HG03064 (cell line): ENCODE measurements around the gene HAGH.
A peak's percentile ranks its signal among the peaks of the same experiment; 100 is the strongest.

Source experiments
- ATAC-seq: cut with Tn5 transposase; IDR thresholded peaks from one replicate; pipeline ENCODE4 v1.9.1; 2021; ENCODE audit warnings: low read depth; ENCODE audit not compliant: unreplicated experiment

Gene HAGH

DNA sequence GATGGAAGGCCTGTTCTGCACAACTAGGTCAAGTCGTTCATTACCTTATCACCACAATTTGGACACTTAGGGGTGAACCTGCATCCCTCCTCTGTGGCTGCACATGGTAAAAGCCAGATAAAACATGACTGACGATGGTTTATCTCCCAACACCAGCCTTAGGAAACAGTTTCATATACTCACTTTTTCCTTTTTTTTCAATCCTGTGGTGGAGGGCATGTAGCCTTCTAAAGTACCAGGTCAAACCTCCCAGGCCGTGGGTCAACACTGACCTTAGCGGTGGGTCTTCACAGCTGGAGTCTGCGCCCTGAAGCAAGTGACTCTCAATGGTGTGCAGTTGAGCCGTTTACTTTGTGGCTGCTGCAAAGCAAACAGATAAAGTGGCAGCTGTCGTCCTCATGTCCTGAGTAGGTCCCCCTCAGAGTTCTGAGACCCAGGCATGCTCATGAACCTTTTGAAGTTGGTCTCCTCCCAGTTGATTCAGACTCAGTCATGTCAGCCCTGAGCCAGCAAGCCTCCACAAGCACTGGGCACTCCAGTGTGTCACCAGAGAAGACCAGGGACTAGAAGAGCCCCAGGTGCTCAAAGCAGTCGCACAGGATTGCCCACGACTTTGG is 6.3 kb upstream of the HAGH start:
- ATAC-seq, result no peak

DNA sequence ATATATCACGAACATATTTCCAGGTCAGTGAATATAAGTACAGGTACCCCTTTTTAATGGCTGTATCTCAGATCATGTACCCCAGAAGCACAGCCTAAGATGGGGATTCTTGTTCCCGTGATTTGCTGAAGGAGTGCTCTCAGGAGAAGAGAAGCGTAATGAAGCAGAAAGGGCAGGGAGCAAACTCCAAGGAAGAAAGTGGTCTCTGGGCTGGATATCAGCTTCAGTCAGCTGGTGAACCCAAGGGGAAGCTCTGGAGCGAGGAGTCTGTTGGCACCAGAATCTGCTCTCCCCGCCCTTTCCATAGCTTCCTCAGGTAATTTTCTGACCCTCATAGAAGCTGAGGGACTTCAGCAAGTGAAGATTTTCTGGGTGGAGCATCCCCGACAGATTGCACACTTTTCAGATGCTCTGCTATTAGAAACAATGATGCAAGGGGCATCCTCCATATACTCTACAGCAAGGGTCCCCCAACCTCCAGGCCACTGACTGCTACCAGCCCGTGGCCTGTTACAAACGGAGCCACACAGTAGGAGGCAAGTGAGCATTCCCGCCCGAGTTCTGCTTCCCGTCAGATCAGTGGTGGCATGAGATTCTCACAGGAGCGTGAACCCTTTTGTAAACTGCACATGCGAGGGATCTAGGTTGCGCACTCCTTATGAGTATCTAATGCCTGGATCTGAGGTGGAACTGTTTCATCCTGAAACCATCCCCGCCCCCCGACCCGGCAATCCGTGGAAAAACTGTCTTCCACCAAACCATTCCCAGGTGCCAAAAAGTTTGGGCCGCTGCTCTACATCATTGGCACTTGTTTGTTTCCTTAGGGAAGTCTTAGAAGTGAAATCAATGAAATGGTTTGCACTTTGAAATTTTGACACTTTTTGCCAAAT is 4.8 kb upstream of the HAGH start:
- ATAC-seq, result no peak

DNA sequence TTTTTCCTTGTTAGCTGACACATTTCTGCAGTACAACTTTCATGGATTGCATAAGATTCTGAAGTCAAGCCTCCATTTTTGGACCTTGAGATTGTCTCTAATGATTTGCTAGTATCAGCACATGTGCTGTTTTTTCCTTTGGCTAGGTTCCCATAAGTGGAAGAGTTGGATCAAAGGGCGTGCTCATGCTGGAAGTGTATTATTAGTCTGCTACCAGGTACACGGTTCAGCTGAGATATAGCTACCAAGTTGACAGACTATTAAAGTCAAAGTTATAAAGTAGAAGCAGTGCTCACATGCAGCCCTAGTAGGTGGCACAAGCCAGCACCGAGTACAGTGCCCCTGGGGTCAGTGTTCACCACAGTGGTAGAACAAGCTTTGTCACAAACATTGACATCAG is 3.6 kb upstream of the HAGH start:
- ATAC-seq, result no peak

DNA sequence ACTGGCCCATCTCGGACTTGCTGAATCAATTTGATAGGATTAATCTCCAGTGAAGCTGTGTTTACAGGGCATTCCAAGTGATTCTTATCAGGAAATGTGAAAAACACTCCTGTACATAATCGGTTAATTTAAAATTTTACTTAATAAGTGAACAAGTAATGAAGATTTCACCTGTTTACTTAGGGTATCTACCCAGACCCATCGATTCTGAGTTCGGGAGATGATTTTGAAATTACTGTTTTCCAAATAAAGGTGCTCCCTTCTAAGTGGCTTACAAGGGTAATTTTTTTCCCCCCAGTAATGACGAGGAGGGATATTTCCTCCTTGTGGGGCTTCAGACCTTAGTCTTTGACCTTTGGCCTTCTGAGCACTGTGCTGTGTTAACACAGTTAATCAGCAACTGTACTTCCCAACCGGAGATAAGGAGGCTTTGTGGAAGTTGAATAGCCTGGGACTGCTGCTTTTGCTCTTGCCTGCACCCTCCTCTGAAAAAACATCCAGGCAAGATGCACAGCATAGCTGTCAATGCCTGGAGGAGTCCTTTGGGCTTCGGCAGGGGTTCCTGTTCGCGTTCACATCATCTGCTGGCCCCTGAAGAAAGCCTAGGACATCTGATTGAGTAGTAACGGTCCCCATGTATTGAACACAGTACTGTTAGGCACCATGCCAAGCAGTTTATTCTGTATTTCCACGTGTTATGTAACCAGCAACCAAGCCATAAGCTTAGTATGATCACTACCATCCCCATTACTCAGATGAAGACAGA is 2.2 kb upstream of the HAGH start:
- ATAC-seq, result no peak

DNA sequence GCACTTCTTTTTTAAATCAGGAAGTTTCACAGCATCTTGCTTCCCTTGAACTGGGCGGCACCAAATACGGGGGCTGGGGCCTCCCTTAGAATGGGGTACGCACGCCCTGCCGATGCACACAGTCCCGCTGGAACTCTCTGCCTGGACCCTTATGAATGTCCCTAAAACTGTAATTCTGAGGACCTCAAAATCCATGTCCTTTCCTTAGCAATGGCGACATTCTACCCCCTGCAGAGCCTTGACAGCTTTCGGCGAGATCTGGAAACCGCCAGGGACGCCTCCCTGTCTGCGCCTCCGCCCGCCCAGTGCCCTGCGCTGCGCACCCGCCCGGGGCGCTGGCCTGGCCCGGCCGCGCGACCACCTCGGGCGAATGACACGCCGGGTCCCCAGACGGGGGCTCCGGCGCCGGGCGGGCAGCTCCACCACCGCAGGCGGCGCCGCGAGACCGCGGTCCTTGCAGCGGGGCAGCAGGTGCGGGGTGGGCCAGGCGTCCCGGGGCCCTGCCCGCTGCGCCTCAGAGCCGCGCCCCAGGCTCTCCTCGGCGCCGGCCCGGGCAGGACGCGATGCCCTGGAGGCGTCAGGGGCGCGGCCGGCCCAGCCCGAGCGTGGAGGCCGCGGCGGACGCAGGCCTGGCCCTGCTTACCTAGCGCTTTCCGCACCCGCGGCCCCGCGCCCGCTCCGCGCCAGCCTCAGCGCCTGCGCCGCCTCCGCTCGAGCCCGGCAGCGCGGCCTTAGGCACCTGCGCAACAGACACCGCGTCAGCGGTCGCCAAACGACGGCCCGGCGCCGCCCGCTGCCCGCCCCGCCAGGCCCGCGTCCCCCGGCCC is 548 bp downstream of the HAGH start:
- peak; percentile 43 for ATAC-seq

DNA sequence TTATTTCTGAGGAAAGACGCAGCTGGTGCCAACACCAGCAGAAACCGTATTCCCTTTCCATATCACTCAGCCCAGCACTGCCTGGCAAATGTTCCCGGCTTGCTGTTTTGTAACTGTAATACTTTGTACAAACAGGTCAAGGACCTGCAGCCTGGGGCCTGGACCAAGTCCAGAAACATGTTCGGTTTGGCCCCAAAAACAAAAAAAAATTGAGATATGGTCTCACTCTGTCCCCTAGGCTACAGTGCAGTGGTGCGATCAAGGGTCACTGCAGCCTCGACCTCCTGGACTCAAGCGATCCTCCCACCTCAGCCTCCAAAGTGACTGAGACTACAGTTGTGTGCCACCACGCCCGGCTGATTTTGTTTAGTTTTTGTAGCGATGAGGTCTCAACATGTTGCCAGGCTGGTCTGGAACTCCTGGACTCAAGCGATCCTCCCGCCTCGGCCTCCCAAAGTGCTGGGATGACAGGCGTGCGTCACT is 1.2 kb downstream of the HAGH start:
- ATAC-seq, result no peak

DNA sequence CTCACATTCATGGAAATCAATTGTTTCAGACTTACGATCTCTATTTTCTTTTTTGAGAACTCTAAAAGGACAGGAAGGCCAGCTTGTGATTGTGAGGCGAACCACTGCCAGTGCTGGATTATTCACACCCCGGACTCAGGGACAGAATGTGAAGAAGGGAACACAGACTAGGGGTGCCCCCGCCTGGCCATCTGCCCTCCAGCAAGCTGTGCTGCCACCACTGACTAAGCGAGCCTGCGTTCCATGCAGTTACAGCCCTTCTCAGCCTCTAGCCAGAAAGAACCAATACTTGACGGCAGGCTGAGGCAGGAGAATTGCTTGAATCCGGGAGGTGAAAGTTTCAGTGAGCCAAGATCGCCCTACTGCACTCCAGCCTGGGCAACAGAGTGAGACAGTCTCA is 2.8 kb downstream of the HAGH start:
- ATAC-seq, result no peak

DNA sequence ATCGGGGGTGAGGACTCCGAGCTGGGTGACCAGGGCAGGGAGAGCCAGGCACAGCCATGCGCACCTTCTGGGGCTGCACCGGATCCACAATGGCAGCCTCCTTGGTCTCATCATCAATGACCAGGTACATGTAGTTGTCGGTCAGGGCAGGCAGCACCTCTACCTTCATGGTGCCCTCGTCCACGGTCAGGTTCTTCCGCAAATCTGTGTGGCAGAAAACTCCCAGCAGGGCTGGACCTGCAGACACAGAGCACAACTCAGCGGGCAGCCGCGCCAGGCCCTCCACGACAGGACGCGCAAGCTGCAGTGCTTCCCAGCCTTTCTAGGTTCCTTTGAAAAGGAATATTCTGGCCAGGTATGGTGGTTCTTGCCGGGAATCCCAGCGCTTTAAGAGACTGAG is 3.8 kb downstream of the HAGH start:
- no peak for ATAC-seq

DNA sequence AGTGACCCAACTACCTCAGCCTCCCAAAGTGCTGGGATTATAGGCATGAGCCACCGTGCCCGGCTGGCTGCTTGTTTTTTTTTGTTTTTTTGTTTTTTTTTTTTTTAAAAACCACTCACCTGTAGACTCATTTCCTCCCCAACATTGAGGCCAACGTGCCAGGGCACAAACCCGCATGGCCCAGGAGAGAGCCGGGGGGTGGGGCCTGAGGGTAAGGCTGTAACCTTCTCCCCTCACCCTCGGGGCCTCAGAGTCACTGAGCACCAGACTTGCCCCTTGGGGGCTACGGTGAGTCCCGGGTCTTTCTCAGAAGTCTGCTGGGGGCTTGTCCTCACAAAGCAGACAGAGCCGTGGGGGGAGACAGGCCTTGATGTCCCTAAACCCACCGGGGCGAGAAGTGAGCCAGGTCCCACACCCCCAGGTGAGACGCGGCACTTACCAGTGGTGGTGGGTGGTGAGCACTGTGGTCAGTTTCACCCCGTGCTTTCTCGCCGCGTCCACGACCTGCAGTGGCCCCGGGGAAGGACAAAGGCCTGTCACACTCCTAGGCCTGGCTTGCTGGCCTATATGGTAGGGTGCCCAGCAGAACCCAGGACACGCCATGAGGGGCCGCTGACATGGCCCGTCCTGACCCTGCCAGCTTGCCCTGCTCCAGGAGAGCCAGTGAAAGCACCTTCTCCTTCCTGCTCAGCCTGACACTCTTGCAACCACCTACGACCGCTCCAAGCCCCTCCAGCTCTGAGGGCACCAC is 4.6 kb downstream of the HAGH start:
- ATAC-seq, result no peak

DNA sequence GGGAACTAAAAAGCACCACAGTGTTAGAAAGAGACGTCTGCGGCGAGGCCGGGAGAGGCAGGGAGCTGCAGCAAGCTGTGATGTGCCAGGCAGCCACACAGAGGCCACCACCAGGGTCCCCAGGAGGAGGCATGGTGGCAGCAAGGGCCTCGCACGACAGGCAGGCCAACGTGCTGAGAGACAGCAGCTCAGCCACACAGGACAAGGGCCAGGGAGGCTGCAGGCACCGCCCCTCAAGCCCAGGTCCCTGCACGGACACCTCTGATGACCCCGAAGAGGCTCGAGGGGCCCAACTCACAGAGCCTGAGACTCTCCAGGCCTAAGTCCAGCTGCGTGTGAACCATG is 5.7 kb downstream of the HAGH start:
- ATAC-seq, result no peak

DNA sequence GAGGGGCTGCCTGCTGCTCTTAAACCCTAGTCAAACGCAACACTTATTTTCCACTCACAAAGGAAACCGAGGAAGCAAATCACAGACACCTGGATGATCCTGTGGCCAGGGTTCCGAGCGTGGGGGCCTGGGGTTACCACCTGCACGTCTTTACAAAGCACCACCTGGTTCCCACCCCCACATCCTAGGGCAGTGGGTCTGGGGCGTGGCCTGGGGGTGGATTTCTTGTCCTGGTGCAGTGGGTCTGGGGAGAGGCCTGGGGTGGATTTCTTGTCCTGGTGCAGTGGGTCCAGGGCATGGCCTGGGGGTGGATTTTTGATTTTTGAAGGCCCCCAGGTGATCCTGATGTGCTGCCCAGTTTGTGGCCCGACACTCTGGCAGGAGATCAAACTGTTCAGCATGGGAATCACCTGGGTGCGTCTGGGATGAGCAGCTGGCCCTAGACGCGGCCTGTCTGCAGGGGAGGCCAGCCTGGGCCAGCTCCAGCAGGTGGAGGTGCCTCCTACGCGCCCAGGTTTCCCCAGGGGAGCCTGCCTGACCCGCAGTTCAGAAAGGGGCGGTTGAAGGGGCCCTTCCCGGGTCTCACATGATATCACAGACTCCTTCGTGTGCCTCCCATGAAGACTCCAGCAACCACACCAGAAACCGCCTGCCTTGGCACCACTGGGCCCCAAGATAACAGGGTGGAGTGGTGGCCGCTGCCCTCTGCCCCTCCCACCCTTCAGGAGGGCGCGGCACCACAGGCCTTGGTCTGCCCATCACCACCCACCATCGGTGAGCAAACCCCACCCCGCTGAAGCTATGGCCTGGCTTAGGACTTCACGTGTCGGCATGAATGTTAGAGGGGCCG is 6.3 kb downstream of the HAGH start:
- ATAC-seq, result no peak

DNA sequence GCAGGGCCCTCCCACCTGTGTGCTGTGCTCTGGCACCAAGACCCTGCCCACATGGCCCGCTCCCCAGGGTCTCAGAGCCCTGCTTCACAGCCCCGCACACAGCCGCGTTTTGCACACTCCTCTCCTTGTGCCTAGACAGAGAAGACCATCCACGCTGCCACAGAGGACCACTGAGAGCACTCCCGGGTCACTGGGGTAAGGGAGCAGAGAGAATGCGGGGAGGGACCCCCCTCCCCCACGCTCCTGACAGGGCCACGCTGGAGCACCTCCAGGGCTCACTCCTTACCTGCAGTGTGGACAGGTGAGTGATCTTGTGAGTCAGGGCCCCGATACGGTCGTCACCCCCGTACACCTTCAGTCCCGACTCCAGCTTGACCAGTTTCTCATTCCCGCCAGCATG is 7.0 kb downstream of the HAGH start:
- ATAC-seq, result no peak

DNA sequence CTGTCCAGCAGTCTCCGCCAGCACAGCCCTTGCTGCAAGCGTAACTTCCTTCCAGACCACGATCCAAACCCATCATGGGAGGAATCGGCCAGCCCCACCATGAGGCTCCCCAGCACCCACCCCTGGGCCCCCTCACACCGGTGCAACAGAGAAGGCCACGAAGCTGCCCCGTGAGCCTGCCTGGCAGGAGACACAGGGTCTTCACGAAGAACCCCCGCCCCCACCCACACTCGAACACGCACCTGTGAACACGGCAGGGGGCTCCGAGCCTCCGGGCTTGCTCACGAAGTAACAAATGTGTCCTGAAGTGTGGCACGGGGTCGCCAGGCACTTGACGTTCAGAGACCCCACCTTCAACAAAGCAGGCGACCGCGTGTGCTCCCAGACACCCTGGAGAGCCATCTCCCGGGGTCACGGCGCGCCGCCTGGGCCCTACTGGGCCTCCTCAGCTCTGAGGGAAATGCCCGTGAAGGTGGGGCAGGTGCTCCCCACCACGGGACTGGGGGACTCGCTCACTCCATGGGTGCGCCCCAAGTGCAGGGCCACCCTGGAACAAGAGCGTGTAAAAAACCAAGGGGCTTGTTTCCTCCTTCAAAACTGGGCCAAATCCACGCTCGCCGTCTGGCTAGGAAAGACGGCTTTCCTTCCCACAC is 7.6 kb downstream of the HAGH start:
- no peak for ATAC-seq

DNA sequence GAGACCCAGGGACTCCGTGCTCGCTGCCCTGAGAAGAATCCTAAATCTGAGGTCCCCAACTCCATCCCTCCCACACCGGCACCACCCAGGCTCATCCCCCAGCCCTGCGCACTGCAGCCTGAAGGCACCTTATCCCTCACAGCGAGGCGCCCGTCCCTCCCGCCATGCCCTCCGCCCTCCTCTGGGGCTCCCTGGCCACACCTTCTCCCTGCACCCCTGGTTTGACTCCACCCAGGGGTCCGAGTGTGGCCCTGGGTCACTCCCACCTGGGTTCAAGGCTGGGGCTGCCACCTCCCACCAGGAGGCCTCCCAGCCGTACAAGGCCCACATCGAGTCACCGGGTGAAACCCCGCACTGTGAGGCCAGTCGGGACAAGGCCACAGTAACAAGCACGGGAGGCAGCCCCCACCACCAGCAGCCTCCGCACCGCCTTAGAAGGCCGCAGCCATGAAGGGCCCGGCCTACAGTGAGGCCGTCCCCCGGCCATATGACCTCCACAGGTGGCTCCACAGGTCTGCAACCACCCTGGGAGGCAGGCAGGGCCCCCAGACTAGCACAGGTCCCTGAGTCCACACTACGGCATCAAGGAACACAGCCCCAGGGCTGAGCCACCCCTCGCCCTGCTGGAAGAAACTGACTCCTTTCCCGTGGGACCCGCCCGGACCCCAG is 8.3 kb downstream of the HAGH start:
- no peak for ATAC-seq

DNA sequence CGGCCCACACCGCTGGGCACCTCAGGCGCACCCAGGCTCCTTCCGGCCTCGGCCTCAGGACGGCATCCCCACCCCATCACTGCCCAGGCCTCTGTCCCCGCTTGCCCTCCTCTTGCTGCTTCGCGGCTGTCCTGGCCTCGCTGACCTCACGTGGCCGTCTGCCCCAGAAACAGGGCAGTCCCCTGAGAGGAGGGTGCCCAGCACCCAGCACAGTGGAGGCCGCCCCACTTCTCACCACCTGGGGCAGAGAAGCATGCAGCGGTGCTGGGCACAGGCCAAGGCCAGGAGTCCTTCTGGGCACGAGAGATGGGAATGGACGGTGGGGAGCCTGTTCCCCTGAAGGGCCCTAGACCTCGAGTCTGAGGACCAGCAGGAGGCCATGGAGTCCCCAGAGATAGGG is 8.9 kb downstream of the HAGH start:
- ATAC-seq, result no peak

DNA sequence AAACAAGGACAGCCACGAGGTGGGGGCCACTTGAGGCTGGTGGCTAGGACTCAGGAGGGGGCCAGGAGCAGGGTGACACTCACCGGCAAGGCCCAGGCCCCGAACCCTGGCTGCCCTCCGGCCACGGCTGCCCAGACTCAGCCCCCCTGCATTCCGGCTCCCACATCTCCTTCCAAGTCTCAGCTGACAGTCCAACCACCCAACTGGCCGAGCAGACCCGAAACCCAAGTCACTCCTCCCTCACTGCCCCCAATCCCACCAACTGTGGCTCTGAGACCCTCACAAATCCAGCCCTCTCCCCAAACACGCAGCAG is 9.4 kb downstream of the HAGH start:
- no peak for ATAC-seq

DNA sequence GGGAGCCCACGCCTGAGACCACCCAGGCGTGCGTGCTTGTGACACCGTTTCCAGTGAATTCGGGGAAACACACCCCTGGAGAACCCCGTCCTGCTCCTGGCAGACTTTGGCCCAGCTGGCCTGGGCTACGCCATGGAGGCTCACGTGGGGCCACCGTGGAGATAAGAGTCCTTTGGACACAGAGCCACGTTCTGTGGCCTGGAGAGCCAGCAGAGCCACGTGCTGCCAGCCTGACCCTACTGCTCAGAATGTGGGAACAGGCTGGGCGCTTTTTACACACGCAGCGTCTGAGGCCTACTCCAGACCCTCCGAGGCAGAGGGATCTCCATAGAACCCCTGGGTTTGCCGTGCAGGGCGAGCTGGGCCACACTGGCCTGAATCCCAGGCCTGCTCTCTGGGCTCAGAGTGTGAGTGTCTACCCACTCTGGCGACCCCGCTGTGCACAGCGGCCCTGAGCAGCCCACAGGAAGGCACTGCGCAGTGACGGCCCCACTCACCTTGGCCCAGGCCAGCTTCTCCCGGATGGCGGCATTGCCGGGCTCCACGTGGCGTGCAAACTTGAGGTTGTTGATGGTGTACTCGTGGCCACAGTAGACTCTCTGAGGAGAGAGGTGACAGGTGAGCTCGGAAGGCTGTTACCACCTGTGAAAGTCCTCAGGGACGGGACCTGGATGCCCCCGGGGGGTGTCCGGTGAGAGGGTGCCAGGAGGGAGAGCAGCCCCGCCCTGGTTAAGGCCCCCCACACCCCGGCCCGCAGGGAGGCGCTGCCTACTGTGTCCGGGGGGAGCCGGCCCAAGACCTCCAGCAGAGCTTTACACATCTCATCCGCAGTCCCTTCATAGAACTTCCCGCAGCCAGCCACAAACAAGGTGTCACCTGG is 10.0 kb downstream of the HAGH start:
- no peak for ATAC-seq
